ENCODE measurements around the gene PSMA1. TPM values are rescaled to one million over a fixed set of nuclear protein-coding genes. Genes with fewer than 3 reads are reported as not detected.

The PSMA1 gene
- total and polyA plus RNA-seq, 2 of the 13 experiments (the other 11 are each of a cell fraction or from before 2014, with no cell fraction given), result 188 to 229 TPM

- TF ChIP-seq, protein P1, sequence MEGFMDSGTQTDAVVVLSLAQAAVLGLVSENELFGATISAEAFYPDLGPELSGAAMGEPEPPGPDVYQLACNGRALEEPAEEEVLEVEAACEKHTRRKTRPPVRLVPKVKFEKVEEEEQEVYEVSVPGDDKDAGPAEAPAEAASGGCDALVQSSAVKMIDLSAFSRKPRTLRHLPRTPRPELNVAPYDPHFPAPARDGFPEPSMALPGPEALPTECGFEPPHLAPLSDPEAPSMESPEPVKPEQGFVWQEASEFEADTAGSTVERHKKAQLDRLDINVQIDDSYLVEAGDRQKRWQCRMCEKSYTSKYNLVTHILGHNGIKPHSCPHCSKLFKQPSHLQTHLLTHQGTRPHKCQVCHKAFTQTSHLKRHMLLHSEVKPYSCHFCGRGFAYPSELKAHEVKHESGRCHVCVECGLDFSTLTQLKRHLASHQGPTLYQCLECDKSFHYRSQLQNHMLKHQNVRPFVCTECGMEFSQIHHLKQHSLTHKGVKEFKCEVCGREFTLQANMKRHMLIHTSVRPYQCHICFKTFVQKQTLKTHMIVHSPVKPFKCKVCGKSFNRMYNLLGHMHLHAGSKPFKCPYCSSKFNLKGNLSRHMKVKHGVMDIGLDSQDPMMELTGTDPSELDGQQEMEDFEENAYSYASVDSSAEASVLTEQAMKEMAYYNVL (CRISPR knock-in tag; IDR thresholded peaks at IDR 0.05; ENCODE audit: borderline replicate concordance), result peak; percentile 77
- TF ChIP-seq MATR3 (CRISPR knock-in tag; IDR thresholded peaks at IDR 0.05), result no peak
- TF ChIP-seq MAFF (IDR thresholded peaks at IDR 0.05; ENCODE audit: low read depth, low read length), result peak; percentile 86
- TF ChIP-seq ZNF7 (CRISPR knock-in tag; IDR thresholded peaks at IDR 0.05), result no peak
- no peak for TF ChIP-seq PHF21A (CRISPR knock-in tag; IDR thresholded peaks at IDR 0.05)
- peak; percentile 46; the same call in 1 of the 2 replicates for TF ChIP-seq MAX (IDR thresholded peaks at IDR 0.05)
- no peak for TF ChIP-seq ZNF432 (CRISPR knock-in tag; IDR thresholded peaks at IDR 0.05; ENCODE audit: borderline replicate concordance)
- peak; percentile 31 for TF ChIP-seq HNF4A (CRISPR knock-in tag; IDR thresholded peaks at IDR 0.05)
- 0 out of 2 replicates have a peak, but pooled peaks have one; percentile 11 for TF ChIP-seq PAXIP1 (CRISPR knock-in tag; conservative IDR thresholded peaks at IDR 0.05)
- no peak for TF ChIP-seq ZNF235 (CRISPR knock-in tag; IDR thresholded peaks at IDR 0.05; ENCODE audit: borderline replicate concordance)
- TF ChIP-seq ESRRA (CRISPR knock-in tag; IDR thresholded peaks at IDR 0.05; ENCODE audit: low read depth), result no peak
Measured at GRCh38 chr11:14566331-14567063, 46.3 kb upstream of the PSMA1 start (continued).
